Astrocyte (in vitro differentiated cells and primary cell): ENCODE results near the gene SEMA3G.

Experiments
- EZH2 ChIP-seq: IDR thresholded peaks from 2 replicates; pipeline ENCODE4 v1.6.1; 2012; ENCODE audit warnings: mild to moderate bottlenecking, low read length, inconsistent platforms; ENCODE audit not compliant: insufficient read depth
- TF ChIP-seq, protein P1 (sequence below): IDR thresholded peaks from 2 replicates; pipeline ENCODE4 v1.5.1; 2011; ENCODE audit warnings: low read depth, mild to moderate bottlenecking, inconsistent platforms, low read length, moderate library complexity; ENCODE audit not compliant: insufficient read depth

- TF ChIP-seq, protein P1, sequence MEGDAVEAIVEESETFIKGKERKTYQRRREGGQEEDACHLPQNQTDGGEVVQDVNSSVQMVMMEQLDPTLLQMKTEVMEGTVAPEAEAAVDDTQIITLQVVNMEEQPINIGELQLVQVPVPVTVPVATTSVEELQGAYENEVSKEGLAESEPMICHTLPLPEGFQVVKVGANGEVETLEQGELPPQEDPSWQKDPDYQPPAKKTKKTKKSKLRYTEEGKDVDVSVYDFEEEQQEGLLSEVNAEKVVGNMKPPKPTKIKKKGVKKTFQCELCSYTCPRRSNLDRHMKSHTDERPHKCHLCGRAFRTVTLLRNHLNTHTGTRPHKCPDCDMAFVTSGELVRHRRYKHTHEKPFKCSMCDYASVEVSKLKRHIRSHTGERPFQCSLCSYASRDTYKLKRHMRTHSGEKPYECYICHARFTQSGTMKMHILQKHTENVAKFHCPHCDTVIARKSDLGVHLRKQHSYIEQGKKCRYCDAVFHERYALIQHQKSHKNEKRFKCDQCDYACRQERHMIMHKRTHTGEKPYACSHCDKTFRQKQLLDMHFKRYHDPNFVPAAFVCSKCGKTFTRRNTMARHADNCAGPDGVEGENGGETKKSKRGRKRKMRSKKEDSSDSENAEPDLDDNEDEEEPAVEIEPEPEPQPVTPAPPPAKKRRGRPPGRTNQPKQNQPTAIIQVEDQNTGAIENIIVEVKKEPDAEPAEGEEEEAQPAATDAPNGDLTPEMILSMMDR: peak; percentile 28
- no peak for TF ChIP-seq EZH2
Observed at GRCh38 chr3:52385157-52385556, 59.7 kb downstream of the SEMA3G start.
